ENCODE data around the gene KRT85. TPM values are rescaled to one million over a fixed set of nuclear protein-coding genes. Genes with fewer than 3 reads are reported as not detected.

KRT85 gene
- total RNA-seq, 1 donor from 2014 or later: not detected

DNA sequence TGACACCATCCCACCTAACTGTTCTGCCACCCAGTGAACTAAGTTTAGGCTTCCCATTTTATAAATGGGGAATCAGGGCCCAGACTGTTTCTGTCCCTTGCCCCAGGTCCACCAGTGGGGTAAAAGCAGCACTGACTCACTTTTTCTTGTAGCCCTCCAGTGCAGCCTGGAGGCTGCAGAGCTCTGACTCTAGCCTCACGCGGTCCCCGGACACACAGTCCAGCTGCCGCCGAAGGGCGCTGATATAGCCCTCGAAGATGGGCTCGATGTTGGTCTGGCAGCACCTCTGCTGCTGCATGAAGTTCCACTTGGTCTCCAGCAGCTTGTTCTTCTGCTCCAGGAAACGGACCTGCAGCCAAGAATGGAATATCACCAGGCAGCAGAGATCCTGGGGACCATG lies 36.3 kb upstream of the KRT85 start:
- ATAC-seq: no peak
- DNase-seq: no peak

DNA sequence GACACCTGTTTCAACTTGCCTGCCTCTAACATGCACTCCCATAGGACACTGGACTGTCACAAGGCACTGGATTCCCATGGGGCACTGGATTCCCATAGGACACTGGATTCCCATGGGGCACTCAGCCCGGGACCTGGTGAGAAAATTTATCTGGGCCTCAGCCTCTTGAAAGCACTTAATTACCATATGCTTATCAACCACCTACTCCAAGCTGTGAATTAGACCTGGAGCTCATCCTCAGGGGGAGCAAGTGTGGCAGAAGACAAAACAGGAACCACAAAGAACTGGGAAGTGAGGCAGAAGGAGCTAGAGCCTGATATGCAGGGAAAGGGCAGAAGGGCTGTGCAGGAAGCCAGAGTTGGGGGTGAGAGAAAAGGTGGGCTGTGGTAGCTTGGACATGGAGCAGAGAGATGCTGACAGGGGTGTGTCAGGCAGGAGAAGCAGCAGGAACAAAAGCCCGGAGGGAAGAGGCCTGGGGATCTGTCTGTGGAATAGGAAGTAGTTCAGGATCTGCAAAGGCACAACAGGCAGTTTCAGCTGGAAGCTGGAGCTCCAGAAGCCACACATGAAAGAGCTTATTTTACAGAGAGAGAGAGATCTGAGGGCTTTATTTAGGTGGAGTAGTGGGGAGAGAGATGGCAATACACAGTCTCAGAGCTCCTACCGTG lies 35.7 kb upstream of the KRT85 start:
- no peak overlapping the region for H3K4me3 ChIP-seq
- intact Hi-C loops (cut with DNase I): no loop called here
- TF ChIP-seq, protein P1, sequence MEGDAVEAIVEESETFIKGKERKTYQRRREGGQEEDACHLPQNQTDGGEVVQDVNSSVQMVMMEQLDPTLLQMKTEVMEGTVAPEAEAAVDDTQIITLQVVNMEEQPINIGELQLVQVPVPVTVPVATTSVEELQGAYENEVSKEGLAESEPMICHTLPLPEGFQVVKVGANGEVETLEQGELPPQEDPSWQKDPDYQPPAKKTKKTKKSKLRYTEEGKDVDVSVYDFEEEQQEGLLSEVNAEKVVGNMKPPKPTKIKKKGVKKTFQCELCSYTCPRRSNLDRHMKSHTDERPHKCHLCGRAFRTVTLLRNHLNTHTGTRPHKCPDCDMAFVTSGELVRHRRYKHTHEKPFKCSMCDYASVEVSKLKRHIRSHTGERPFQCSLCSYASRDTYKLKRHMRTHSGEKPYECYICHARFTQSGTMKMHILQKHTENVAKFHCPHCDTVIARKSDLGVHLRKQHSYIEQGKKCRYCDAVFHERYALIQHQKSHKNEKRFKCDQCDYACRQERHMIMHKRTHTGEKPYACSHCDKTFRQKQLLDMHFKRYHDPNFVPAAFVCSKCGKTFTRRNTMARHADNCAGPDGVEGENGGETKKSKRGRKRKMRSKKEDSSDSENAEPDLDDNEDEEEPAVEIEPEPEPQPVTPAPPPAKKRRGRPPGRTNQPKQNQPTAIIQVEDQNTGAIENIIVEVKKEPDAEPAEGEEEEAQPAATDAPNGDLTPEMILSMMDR (IDR thresholded peaks at IDR 0.05): no peak
- H3K36me3 ChIP-seq: no peaks in the 10 kb centered on the region
- H3K9me3 ChIP-seq: no peaks in the 10 kb centered on the region
- peaks cover 11% of the 10 kb centered on the region for H3K27me3 ChIP-seq
- DNase-seq: no peak
- no peak for ATAC-seq
- H3K4me1 ChIP-seq: no peaks in the 10 kb centered on the region
- H3K27ac ChIP-seq: no peak overlapping the region

More for the DNA sequence above, 36.3 kb upstream of the KRT85 start:
- intact Hi-C loops (cut with DNase I): no loop called here
- H3K4me1 ChIP-seq: no peaks in the 10 kb centered on the region
- peaks cover 11% of the 10 kb centered on the region for H3K27me3 ChIP-seq
- H3K9me3 ChIP-seq: no peaks in the 10 kb centered on the region
- H3K36me3 ChIP-seq: no peaks in the 10 kb centered on the region
- no peak overlapping the region for H3K27ac ChIP-seq
- TF ChIP-seq, protein P1 (IDR thresholded peaks at IDR 0.05): no peak
- no peak overlapping the region for H3K4me3 ChIP-seq

DNA sequence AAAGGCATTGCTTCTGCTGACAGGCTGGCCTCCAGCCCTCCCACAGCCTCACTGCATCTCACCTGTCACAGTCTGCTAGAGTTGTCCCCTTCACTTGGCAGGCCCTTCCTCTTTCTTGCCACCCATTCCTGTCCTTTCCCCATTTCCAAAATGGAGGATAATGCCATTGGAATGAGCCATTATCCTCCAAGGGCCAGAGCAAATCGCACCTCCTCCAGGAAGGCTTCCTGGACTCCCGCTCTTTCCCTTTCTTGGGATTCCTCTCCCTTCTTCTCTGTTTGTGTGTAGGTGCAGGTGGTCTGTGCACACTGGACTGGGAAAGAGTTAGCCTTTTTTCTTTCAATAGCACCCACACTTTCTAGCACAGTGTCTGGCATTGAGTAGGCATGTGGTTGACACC lies 35.1 kb upstream of the KRT85 start:
- ATAC-seq: no peak
- TF ChIP-seq, protein P1 (IDR thresholded peaks at IDR 0.05): no peak
- no peak for DNase-seq
- Histone ChIP-seq H3K4me3 (no peak overlapping the region), H3K36me3 (no peaks in the 10 kb centered on the region), H3K27me3 (peaks cover 11% of the 10 kb centered on the region), H3K4me1 (no peaks in the 10 kb centered on the region), H3K9me3 (no peaks in the 10 kb centered on the region), H3K27ac (no peak overlapping the region)
- intact Hi-C loops (cut with DNase I): no loop called here

DNA sequence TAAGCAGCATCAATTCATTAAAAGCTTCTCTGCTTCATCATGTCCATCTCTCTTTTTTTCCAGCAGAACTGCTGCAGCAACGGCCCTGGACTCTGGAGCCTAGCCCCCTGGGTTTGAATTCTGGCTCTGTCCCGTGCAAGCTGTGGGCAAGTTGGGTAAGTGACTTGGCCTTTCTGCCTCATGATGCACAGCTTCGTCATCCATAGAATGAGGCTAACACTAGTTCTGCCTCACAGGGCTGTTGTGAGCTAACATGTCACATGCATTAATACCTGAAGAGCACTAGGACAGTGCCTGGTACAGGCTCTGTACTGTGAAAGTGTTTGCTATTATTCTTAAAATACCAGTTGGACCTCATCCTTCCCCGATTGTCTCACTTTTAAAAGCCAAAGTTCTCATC lies 34.6 kb upstream of the KRT85 start:
- ATAC-seq (no peak), DNase-seq (no peak)
- no peak overlapping the region for H3K27ac ChIP-seq

DNA sequence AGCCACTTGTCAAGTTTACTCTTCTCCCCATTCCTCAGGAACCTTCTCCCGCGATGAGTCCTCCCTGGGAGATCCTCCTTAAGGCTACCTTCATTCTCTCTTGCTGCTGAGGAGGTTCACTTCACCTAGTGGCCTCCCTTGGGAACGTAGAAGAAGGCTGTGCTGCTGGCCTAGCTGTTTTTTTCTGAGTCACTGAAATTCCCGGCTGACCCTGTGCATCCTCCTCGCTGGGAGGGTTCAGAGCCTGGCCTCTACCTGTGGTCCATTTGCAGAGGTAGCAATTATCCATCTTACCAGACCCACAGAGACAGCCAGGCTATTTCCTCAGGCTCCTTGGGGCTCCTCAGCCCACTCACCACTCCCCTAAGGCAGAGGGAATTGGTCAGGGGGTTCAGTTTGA lies 34.2 kb upstream of the KRT85 start:
- no peaks in the 10 kb centered on the region for H3K36me3 ChIP-seq
- H3K27ac ChIP-seq: no peak overlapping the region
- TF ChIP-seq, protein P1 (IDR thresholded peaks at IDR 0.05): no peak
- ATAC-seq (no peak), DNase-seq (no peak)
- H3K4me1 ChIP-seq: no peaks in the 10 kb centered on the region
- intact Hi-C loops (cut with DNase I): no loop called here
- H3K9me3 ChIP-seq: no peaks in the 10 kb centered on the region
- no peak overlapping the region for H3K4me3 ChIP-seq
- H3K27me3 ChIP-seq: peaks cover 11% of the 10 kb centered on the region

More for the DNA sequence above, 34.6 kb upstream of the KRT85 start:
- TF ChIP-seq, protein P1 (IDR thresholded peaks at IDR 0.05): no peak
- peaks cover 11% of the 10 kb centered on the region for H3K27me3 ChIP-seq
- no peaks in the 10 kb centered on the region for H3K9me3 ChIP-seq
- intact Hi-C loops (cut with DNase I): no loop called here
- H3K4me3 ChIP-seq: no peak overlapping the region
- H3K36me3 ChIP-seq: no peaks in the 10 kb centered on the region
- H3K4me1 ChIP-seq: no peaks in the 10 kb centered on the region

DNA sequence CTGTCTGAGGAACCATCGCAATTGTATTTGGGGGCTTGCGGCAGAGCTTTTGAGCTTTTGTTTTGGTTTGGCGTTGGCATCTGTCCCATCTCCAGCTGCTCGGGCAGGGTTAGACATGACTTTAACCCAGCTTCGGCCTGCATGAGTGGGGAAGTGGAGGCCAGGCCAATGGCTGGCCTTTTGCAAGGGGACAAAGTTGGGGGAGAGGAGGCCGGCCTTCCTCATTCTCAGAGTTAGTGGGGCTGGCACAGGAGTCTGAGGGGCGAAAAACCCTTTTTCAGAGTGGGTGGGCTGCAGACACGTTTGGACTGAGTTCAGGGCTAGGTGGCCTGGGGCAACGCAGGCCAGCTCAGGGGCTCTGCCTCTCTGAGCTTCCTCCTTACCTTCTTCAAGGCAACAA lies 33.6 kb upstream of the KRT85 start:
- Histone ChIP-seq H3K9me3 (no peaks in the 10 kb centered on the region), H3K4me1 (no peaks in the 10 kb centered on the region), H3K4me3 (no peak overlapping the region), H3K36me3 (no peaks in the 10 kb centered on the region), H3K27ac (no peak overlapping the region), H3K27me3 (peaks cover 11% of the 10 kb centered on the region)
- TF ChIP-seq, protein P1 (IDR thresholded peaks at IDR 0.05): no peak
- DNase-seq (no peak), ATAC-seq (no peak)
- intact Hi-C loops (cut with DNase I): no loop called here

Measured in upper lobe of right lung (tissue), 1 donor.